ENCODE data around the gene ANP32E. TPM values are rescaled to one million over a fixed set of nuclear protein-coding genes. Genes with fewer than 3 reads are reported as not detected.
"Not testable (repeated sequence)": the region's sequence is repeated elsewhere in the genome, so short reads cannot be mapped to it uniquely, and the experiment has no call there.

ANP32E gene
- total and polyA plus RNA-seq, 2 experiments from 2014 or later = 14.4 to 55.2 TPM

DNA sequence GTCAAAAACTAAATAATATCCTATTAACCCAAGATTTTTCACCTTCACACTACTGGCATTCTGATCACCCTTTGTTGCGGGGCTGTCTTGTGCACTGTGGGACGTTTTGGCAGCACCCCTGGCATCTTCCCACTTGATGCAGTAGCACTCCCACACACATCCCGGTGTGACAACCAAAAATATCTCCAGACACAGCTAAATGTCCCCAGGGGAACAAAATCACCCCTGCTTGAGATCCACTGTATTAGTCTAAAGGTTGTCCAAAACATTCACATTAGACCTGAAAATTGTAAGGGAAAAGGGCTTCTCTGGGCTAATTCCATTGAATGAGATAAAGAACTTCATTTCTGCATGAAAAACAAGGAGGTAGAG is 48.4 kb downstream of the ANP32E start:
- Histone ChIP-seq H4K20me1 (ENCODE audit: insufficient read depth) (no peaks in the 10 kb centered on the region), H2AFZ (peak overlapping the region; percentile 83), H3K4me2 (ENCODE audit: unreplicated experiment) (peak overlapping the region; percentile 80)

GRCh38 chr1:150186789-150187559 is 48.9 kb downstream of the ANP32E start:
- Histone ChIP-seq H3K9me2 (ENCODE audit: insufficient read depth) (no peaks in the 10 kb centered on the region), H3K27me3 (replicated peaks; ENCODE audit: insufficient read depth) (no peaks in the 10 kb centered on the region), H3K4me1 (ENCODE audit: insufficient read depth) (peaks cover 19% of the 10 kb centered on the region), H3K9ac (peak overlapping the region; percentile 57), H3K79me2 (ENCODE audit: insufficient read depth) (no peaks in the 10 kb centered on the region), H3K36me3 (ENCODE audit: low read depth) (no peaks in the 10 kb centered on the region), H2AFZ (peak overlapping the region; percentile 83), H3K9me3 (ENCODE audit: low read depth) (no peaks in the 10 kb centered on the region), H3F3A (ENCODE audit: insufficient read depth) (peaks cover 8% of the 10 kb centered on the region; the same call in 1 of the 2 replicates), H3K4me2 (ENCODE audit: unreplicated experiment) (peak overlapping the region; percentile 80), H3K27ac (peak overlapping the region; percentile 70), H4K20me1 (ENCODE audit: insufficient read depth) (no peaks in the 10 kb centered on the region), H3K4me3 (peak overlapping the region; percentile 61)
- in situ Hi-C loops (cut with MboI) = no loop called here
- WGBS, 2 experiments (ENCODE audit: low coverage in 1 of 2, low lambda C conversion rate in 2 of 2, missing lambda C conversion rate in 2 of 2) = 14% methylated on average over 10 of the region's 10 CpGs
- DNase-seq = peak; percentile 70
- no peak for TF ChIP-seq EZH2phosphoT487 (IDR thresholded peaks at IDR 0.05; ENCODE audit: insufficient read depth, low read depth)
- no peak for TF ChIP-seq EZH2 (IDR thresholded peaks at IDR 0.05; ENCODE audit: insufficient read depth, poor library complexity, severe bottlenecking)

More for the DNA sequence above, 48.4 kb downstream of the ANP32E start:
- no peak for TF ChIP-seq EZH2phosphoT487 (IDR thresholded peaks at IDR 0.05; ENCODE audit: insufficient read depth, low read depth)
- H3K9me3 ChIP-seq (ENCODE audit: low read depth) = no peaks in the 10 kb centered on the region
- H3K9me2 ChIP-seq (ENCODE audit: insufficient read depth) = no peaks in the 10 kb centered on the region
- no peaks in the 10 kb centered on the region for H3K79me2 ChIP-seq (ENCODE audit: insufficient read depth)
- H3F3A ChIP-seq (ENCODE audit: insufficient read depth) = peaks cover 12% of the 10 kb centered on the region; the same call in 1 of the 2 replicates
- H3K36me3 ChIP-seq (ENCODE audit: low read depth) = no peaks in the 10 kb centered on the region
- H3K4me1 ChIP-seq (ENCODE audit: insufficient read depth) = peaks cover 23% of the 10 kb centered on the region
- peak overlapping the region; percentile 61; the same call in 1 of the 2 replicates for H3K4me3 ChIP-seq
- in situ Hi-C loops (cut with MboI) = no loop called here
- no peak overlapping the region for H3K27ac ChIP-seq
- no peaks in the 10 kb centered on the region for H3K27me3 ChIP-seq (replicated peaks; ENCODE audit: insufficient read depth)
- WGBS, 2 experiments (ENCODE audit: low coverage in 1 of 2, low lambda C conversion rate in 2 of 2, missing lambda C conversion rate in 2 of 2) = 11 to 22% methylated on average over 3 of the region's 3 CpGs
- no peak for DNase-seq
- H3K9ac ChIP-seq = no peak overlapping the region

DNA sequence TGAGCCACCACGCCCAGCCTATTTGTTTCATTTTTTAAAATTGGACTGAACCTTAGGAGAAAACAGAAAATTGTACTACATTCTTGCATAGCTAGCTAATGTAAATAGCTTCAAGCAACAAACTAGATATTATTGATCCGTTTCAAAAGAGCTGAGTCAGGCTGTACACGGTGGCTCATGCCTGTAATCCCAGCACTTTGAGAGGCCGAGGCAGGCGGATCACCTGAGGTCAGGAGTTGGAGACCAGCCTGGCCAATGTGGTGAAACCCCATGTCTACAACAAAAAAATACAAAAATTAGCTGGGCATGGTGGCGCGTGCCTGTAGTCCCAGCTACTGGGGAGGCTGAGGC is 49.5 kb downstream of the ANP32E start:
- Histone ChIP-seq H3K4me2 (ENCODE audit: unreplicated experiment) (peak overlapping the region; percentile 45), H3K4me1 (ENCODE audit: insufficient read depth) (peaks cover 16% of the 10 kb centered on the region), H3K27ac (peak overlapping the region; percentile 70), H2AFZ (peak overlapping the region; percentile 83)
- H3K27me3 ChIP-seq (replicated peaks; ENCODE audit: insufficient read depth); H3F3A ChIP-seq (ENCODE audit: insufficient read depth); H3K9me3 ChIP-seq (ENCODE audit: low read depth); DNase-seq; H3K9ac ChIP-seq; in situ Hi-C loops (cut with MboI); H3K79me2 ChIP-seq (ENCODE audit: insufficient read depth); H3K36me3 ChIP-seq (ENCODE audit: low read depth); H4K20me1 ChIP-seq (ENCODE audit: insufficient read depth); H3K4me3 ChIP-seq; H3K9me2 ChIP-seq (ENCODE audit: insufficient read depth): not testable (repeated sequence)
- WGBS, 2 experiments (ENCODE audit: low coverage in 1 of 2, low lambda C conversion rate in 2 of 2, missing lambda C conversion rate in 2 of 2) = 68 to 69% methylated on average over 7 of the region's 7 CpGs

- no peaks in the 10 kb centered on the region for H4K20me1 ChIP-seq (ENCODE audit: insufficient read depth)
- H3K4me3 ChIP-seq = no peak overlapping the region
Observed at GRCh38 chr1:150185481-150185880, 50.4 kb downstream of the ANP32E start.

More at GRCh38 chr1:150185481-150185880, 50.4 kb downstream of the ANP32E start:
- no peak overlapping the region for H3K9ac ChIP-seq
- H3K4me1 ChIP-seq (ENCODE audit: insufficient read depth) = peaks cover 16% of the 10 kb centered on the region
- no peak overlapping the region for H3K27ac ChIP-seq
- H3K9me3 ChIP-seq (ENCODE audit: low read depth) = no peaks in the 10 kb centered on the region
- H3K36me3 ChIP-seq (ENCODE audit: low read depth) = no peaks in the 10 kb centered on the region
- DNase-seq = no peak
- WGBS, 2 experiments (ENCODE audit: low coverage in 1 of 2, low lambda C conversion rate in 2 of 2, missing lambda C conversion rate in 2 of 2) = 91 to 92% methylated on average over 7 of the region's 7 CpGs
- no peaks in the 10 kb centered on the region for H3K9me2 ChIP-seq (ENCODE audit: insufficient read depth)
- no peaks in the 10 kb centered on the region for H3K27me3 ChIP-seq (replicated peaks; ENCODE audit: insufficient read depth)
- TF ChIP-seq EZH2 (IDR thresholded peaks at IDR 0.05; ENCODE audit: insufficient read depth, poor library complexity, severe bottlenecking) (no peak), EZH2phosphoT487 (IDR thresholded peaks at IDR 0.05; ENCODE audit: insufficient read depth, low read depth) (no peak)
- H3K79me2 ChIP-seq (ENCODE audit: insufficient read depth) = no peaks in the 10 kb centered on the region
- H3F3A ChIP-seq (ENCODE audit: insufficient read depth) = peaks cover 5% of the 10 kb centered on the region; the same call in 1 of the 2 replicates
- no peak overlapping the region for H2AFZ ChIP-seq
- H3K4me2 ChIP-seq (ENCODE audit: unreplicated experiment) = no peak overlapping the region
- in situ Hi-C loops (cut with MboI) = no loop called here
